OCI-LY7 (cell line): ENCODE results near the gene UBTD1. TPM values are rescaled to one million over a fixed set of nuclear protein-coding genes. Genes with fewer than 3 reads are reported as not detected.

Experiments
- BruUV-seq: library from RNA; stranded (reverse); fragments of 400-500 nt; replicated peaks from 2 replicates; lab custom pipeline; 2021; lab: Mats Ljungman, UMichigan
- CTCF ChIA-PET: fragments of 300-600 bp; sonication (Branson Sonifier 250); formaldehyde crosslinking; loops from one replicate; lab custom pipeline; 2022; ENCODE audit warnings: antibody characterized with exemption; ENCODE audit not compliant: unreplicated experiment; lab: Charles Lee
- POLR2A ChIA-PET: fragments of 300-600 bp; sonication (Branson Sonifier 250); formaldehyde crosslinking; loops from one replicate; lab custom pipeline; 2022; ENCODE audit warnings: antibody characterized with exemption; lab: Charles Lee
- DNase-seq: peaks from one replicate; pipeline ENCODE4 v3.0.0-alpha.2; 2015; ENCODE audit warnings: low spot score
- H2AFZ ChIP-seq: fragments of 200-600 bp; sonication (generic), shearing (Covaris generic); 2 replicates; pipeline ENCODE4 v1.6.1; 2014; ENCODE audit warnings: mild to moderate bottlenecking, antibody characterized with exemption, low read length, moderate library complexity
- H3K27ac ChIP-seq: fragments of 200-600 bp; sonication (generic); 2 replicates; pipeline ENCODE4 v1.5.1; 2014; ENCODE audit warnings: mixed run types, low read depth, mild to moderate bottlenecking, moderate library complexity, low read length, inconsistent platforms; ENCODE audit not compliant: poor library complexity, severe bottlenecking
- H3K36me3 ChIP-seq: fragments of 200-600 bp; sonication (generic); 2 replicates; pipeline ENCODE4 v1.6.1; 2014; ENCODE audit warnings: mild to moderate bottlenecking, antibody characterized with exemption, low read length, moderate library complexity, mixed read lengths; ENCODE audit not compliant: insufficient read depth
- H3K4me1 ChIP-seq: fragments of 200-600 bp; sonication (generic); 2 replicates; pipeline ENCODE4 v1.5.1; 2014; ENCODE audit warnings: mild to moderate bottlenecking, low read length; ENCODE audit not compliant: insufficient read depth, poor library complexity, severe bottlenecking
- H3K4me2 ChIP-seq: fragments of 200-600 bp; sonication (generic); 2 replicates; pipeline ENCODE4 v1.6.1; 2014; ENCODE audit warnings: mild to moderate bottlenecking, low read length
- H3K4me3 ChIP-seq: fragments of 200-600 bp; sonication (generic); 2 replicates; pipeline ENCODE4 v1.5.1; 2014; ENCODE audit warnings: mild to moderate bottlenecking, low read depth, low read length; ENCODE audit not compliant: poor library complexity, severe bottlenecking
- H3K79me2 ChIP-seq: fragments of 200-600 bp; sonication (generic); 2 replicates; pipeline ENCODE4 v1.6.1; 2016; ENCODE audit warnings: low read depth, mild to moderate bottlenecking, low read length, moderate library complexity, mixed read lengths; ENCODE audit not compliant: insufficient read depth
- H3K9me2 ChIP-seq: fragments of 200-600 bp; sonication (generic); 2 replicates; pipeline ENCODE4 v1.6.1; 2016; ENCODE audit warnings: mild to moderate bottlenecking, low read length, mixed read lengths; ENCODE audit not compliant: insufficient read depth
- H3K9me3 ChIP-seq: fragments of 200-600 bp; sonication (generic); 2 replicates; pipeline ENCODE4 v1.6.1; 2014; ENCODE audit warnings: mild to moderate bottlenecking, mixed run types, low read length, mixed read lengths
- H4K20me1 ChIP-seq: fragments of 200-600 bp; sonication (generic); 2 replicates; pipeline ENCODE4 v1.6.1; 2014; ENCODE audit warnings: mild to moderate bottlenecking, antibody characterized with exemption, low read length, moderate library complexity, mixed read lengths; ENCODE audit not compliant: insufficient read depth
- EZH2phosphoT487 ChIP-seq: fragments of 200-600 bp; sonication (generic); IDR thresholded peaks from 2 replicates; pipeline ENCODE4 v1.6.1; 2018; ENCODE audit warnings: low read depth, borderline replicate concordance, mild to moderate bottlenecking, mixed run types, antibody characterized with exemption, low read length, moderate library complexity, mixed read lengths
- intact Hi-C: fragments of 100-400 bp; cut with micrococcal nuclease; formaldehyde crosslinking; loops from one replicate; pipeline ENCODE4 v1.10.0; 2022; ENCODE audit not compliant: unreplicated experiment
- total RNA-seq, 2 experiments: library from RNA; depleted of rRNA in 1 of 2; stranded (reverse); fragments of >200 nt in 1 of 2; shearing (Covaris generic) in 1 of 2; gene quantifications; 2 replicates each; pipeline ENCODE4 v1.2.3, GENCODE V29; 2014 to 2022
- TF ChIP-seq, protein P1 (sequence below): fragments of 200-600 bp; sonication (generic); conservative IDR thresholded peaks from 2 replicates; pipeline ENCODE4 v1.5.1; 2014; ENCODE audit warnings: mild to moderate bottlenecking, antibody characterized with exemption, low read length, moderate library complexity, mixed read lengths

The UBTD1 gene
- total RNA-seq, 2 experiments from 2014 or later: 1.4 to 2.2 TPM

DNA sequence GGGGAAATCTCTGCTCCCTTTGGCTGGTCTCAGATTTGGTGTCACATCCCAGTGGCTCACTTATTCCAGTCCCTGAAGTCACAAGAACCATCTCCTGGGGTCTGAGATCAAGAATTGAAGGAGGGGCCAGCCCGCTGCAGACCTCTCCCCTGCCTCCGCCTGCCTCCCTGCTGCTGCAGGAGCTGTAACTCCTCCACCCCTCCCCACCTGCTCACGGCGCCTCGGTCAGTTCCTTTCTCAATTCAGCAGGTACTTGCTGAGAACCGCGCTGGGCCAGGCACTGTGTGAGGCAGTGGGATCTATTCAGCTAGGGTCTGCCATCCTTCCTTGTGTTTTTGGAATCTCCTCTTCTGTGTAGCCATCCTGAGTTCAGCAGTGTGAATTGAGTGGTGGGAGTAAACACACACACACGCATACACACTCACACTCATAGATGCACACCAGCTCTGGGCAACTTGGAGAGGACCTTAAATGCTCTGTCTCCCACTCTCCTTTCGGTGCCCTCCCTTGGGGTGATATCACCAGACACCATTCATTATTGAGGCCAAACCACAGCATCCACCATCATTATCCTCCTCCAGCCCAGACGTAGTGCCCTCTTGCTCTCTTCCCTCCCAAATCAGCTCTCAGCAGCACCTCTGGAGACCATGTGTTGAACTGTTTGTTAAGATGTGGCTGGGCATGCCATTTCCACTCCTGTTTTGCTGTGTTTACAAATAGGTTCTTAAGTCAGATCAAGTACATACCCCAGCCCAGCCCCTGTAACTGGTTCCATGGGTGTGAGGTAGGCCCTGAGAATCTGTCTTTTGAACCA is 51.8 kb downstream of the UBTD1 start:
- no peaks in the 10 kb centered on the region for H3K9me3 ChIP-seq
- no peak for TF ChIP-seq EZH2phosphoT487
- TF ChIP-seq, protein P1, sequence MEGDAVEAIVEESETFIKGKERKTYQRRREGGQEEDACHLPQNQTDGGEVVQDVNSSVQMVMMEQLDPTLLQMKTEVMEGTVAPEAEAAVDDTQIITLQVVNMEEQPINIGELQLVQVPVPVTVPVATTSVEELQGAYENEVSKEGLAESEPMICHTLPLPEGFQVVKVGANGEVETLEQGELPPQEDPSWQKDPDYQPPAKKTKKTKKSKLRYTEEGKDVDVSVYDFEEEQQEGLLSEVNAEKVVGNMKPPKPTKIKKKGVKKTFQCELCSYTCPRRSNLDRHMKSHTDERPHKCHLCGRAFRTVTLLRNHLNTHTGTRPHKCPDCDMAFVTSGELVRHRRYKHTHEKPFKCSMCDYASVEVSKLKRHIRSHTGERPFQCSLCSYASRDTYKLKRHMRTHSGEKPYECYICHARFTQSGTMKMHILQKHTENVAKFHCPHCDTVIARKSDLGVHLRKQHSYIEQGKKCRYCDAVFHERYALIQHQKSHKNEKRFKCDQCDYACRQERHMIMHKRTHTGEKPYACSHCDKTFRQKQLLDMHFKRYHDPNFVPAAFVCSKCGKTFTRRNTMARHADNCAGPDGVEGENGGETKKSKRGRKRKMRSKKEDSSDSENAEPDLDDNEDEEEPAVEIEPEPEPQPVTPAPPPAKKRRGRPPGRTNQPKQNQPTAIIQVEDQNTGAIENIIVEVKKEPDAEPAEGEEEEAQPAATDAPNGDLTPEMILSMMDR: no peak
- intact Hi-C loops: no loop called here
- DNase-seq: no peak
- H3K4me3 ChIP-seq: no peak overlapping the region
- no peaks in the 10 kb centered on the region for H4K20me1 ChIP-seq
- no TSS peak for BruUV-seq
- ChIA-PET POLR2A (interaction anchor here (0.5 kb wide), 1 partner anchor 196 kb away, joined by 4 read pairs; no protein-coding TSS in a partner anchor), CTCF (no interaction called here)
- H3K9me2 ChIP-seq: no peaks in the 10 kb centered on the region
- no peak overlapping the region for H3K27ac ChIP-seq
- no peaks in the 10 kb centered on the region for H3K36me3 ChIP-seq
- no peaks in the 10 kb centered on the region for H3K4me1 ChIP-seq
- no peak overlapping the region for H2AFZ ChIP-seq
- H3K79me2 ChIP-seq: no peaks in the 10 kb centered on the region
- H3K4me2 ChIP-seq: no peak overlapping the region

DNA sequence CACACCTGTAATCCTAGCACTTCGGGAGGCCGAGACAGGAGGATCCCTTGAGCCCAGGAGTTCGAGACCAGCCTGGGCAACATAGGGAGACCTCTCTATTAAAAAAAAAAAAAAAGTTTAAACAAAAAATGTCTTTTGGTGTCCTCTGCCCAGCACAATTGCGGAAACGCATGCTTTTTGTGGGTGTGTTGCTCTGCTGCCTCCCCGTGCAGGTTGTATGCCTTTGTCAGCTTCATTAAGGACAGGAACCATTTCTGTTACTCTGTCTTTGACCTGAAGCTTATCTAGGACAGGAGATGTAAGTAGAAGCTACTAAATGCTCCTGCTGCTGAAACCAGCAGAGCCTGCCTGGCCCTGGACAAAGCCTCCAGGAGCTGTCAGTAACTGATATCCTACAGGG is 52.5 kb downstream of the UBTD1 start:
- H2AFZ ChIP-seq: no peak overlapping the region
- BruUV-seq: no TSS peak
- DNase-seq: no peak
- no peaks in the 10 kb centered on the region for H3K9me2 ChIP-seq
- CTCF ChIA-PET: no interaction called here
- intact Hi-C loops: no loop called here
- H3K27ac ChIP-seq: no peak overlapping the region
- no peaks in the 10 kb centered on the region for H3K9me3 ChIP-seq
- H4K20me1 ChIP-seq: no peaks in the 10 kb centered on the region
- no peak for TF ChIP-seq EZH2phosphoT487
- TF ChIP-seq, protein P1: no peak
- no peaks in the 10 kb centered on the region for H3K4me1 ChIP-seq
- no peaks in the 10 kb centered on the region for H3K79me2 ChIP-seq
- POLR2A ChIA-PET: interaction anchor here (0.5 to 0.7 kb wide), 2 partner anchors 197 to 210 kb away, joined by 3 to 4 read pairs; no protein-coding TSS in a partner anchor
- H3K36me3 ChIP-seq: no peaks in the 10 kb centered on the region
- no peak overlapping the region for H3K4me2 ChIP-seq
- no peak overlapping the region for H3K4me3 ChIP-seq
